Endodermal cell (in vitro differentiated cells): Measurements from ENCODE around the gene DYNC1H1. TPM values are rescaled to one million over a fixed set of nuclear protein-coding genes. Genes with fewer than 3 reads are reported as not detected.

ENCODE experiments used
- DNase-seq: peaks from one replicate; pipeline ENCODE4 v3.0.0-alpha.2; 2017
- H3K27ac ChIP-seq: 2 replicates; pipeline ENCODE4 v1.5.1; 2013; ENCODE audit warnings: mild to moderate bottlenecking, low read depth, low read length, moderate library complexity
- H3K27me3 ChIP-seq: 2 replicates; pipeline ENCODE4 v1.6.1; 2013; ENCODE audit warnings: mild to moderate bottlenecking, low read length, moderate library complexity; ENCODE audit not compliant: insufficient read depth, control insufficient read depth, poor library complexity, severe bottlenecking
- H3K36me3 ChIP-seq: 2 replicates; pipeline ENCODE4 v1.7.0; 2013; ENCODE audit warnings: mild to moderate bottlenecking, low read length, moderate library complexity; ENCODE audit not compliant: control insufficient read depth, insufficient read depth
- H3K4me1 ChIP-seq: one replicate; pipeline ENCODE4 v1.7.0; 2013; ENCODE audit warnings: low read length; ENCODE audit not compliant: control insufficient read depth, insufficient read depth
- H3K4me3 ChIP-seq: 2 replicates; pipeline ENCODE4 v1.5.1; 2013; ENCODE audit warnings: mild to moderate bottlenecking, low read length, moderate library complexity
- H3K9ac ChIP-seq: 2 replicates; pipeline ENCODE4 v1.6.1; 2013; ENCODE audit warnings: mild to moderate bottlenecking, low read length, moderate library complexity; ENCODE audit not compliant: poor library complexity, severe bottlenecking; ENCODE audit errors: extremely low read depth
- H3K9me3 ChIP-seq: 2 replicates; pipeline ENCODE4 v1.6.1; 2013; ENCODE audit warnings: mild to moderate bottlenecking, low read length, moderate library complexity; ENCODE audit not compliant: control insufficient read depth
- H3K27ac Mint-ChIP-seq: 2 replicates; pipeline ENCODE4 v1.8.0; 2020; ENCODE audit warnings: mixed read lengths
- H3K27me3 Mint-ChIP-seq: 2 replicates; pipeline ENCODE4 v1.8.0; 2021; ENCODE audit warnings: mild to moderate bottlenecking, mixed read lengths; ENCODE audit not compliant: insufficient read depth
- H3K36me3 Mint-ChIP-seq: 2 replicates; pipeline ENCODE4 v1.8.0; 2020; ENCODE audit warnings: low read depth, mixed read lengths
- H3K4me1 Mint-ChIP-seq: 2 replicates; pipeline ENCODE4 v1.8.0; 2020; ENCODE audit warnings: mixed read lengths
- H3K4me3 Mint-ChIP-seq: 2 replicates; pipeline ENCODE4 v1.8.0; 2020; ENCODE audit warnings: mild to moderate bottlenecking, moderate library complexity, mixed read lengths
- H3K9me3 Mint-ChIP-seq: 2 replicates; pipeline ENCODE4 v1.8.0; 2020; ENCODE audit warnings: mild to moderate bottlenecking, mixed read lengths
- WGBS, 2 experiments: methylation state at CpG; one replicate each; pipeline versions ENCODE4 v1.1.5 to v1.1.7; 2013; ENCODE audit warnings: missing lambda C conversion rate in 2 of 2, mixed read lengths in 1 of 2; ENCODE audit not compliant: insufficient coverage in 1 of 2, insufficient read length in 1 of 2; 5-methylcytosine and 5-hydroxymethylcytosine counted together
- total RNA-seq, 2 donors: library from RNA; stranded (reverse); fragmentation: NEBNext Ultra II Directional in 1 of 2; extraction: Animal tissue kit (Norgen Biotek cat#: 25700) in 1 of 2; gene quantifications; 2 replicates in 1 of 2; 3 replicates in 1 of 2; pipeline ENCODE4 v1.2.1, GENCODE V29; 2021
- TF ChIP-seq, protein P1 (sequence below): fragments of 200-600 bp; sonication (generic); conservative IDR thresholded peaks from 2 replicates; pipeline ENCODE4 v1.5.0; 2021; ENCODE audit warnings: antibody characterized with exemption, mild to moderate bottlenecking

DYNC1H1 gene
- total RNA-seq, 2 donors from 2014 or later = 438 to 443 TPM

DNA sequence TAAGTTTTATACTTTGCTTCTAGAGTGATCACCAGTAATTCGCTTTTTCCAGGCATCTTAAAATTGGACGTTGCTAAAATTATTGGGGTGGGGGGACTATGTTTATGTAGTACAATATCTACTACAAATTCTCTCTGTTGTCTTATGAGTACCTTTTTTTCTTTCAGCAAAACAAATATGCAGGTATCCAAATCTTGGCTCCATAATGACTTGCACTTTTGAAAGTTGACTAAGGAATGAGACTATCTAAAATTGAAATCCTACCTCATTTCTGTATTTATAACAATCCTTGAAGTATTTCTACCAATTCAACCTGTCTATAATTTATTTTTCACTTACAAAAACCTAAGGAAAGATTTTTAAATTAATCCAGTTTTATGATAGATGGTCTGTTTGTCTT lies 2.4 kb downstream of the DYNC1H1 start:
- TF ChIP-seq, protein P1, sequence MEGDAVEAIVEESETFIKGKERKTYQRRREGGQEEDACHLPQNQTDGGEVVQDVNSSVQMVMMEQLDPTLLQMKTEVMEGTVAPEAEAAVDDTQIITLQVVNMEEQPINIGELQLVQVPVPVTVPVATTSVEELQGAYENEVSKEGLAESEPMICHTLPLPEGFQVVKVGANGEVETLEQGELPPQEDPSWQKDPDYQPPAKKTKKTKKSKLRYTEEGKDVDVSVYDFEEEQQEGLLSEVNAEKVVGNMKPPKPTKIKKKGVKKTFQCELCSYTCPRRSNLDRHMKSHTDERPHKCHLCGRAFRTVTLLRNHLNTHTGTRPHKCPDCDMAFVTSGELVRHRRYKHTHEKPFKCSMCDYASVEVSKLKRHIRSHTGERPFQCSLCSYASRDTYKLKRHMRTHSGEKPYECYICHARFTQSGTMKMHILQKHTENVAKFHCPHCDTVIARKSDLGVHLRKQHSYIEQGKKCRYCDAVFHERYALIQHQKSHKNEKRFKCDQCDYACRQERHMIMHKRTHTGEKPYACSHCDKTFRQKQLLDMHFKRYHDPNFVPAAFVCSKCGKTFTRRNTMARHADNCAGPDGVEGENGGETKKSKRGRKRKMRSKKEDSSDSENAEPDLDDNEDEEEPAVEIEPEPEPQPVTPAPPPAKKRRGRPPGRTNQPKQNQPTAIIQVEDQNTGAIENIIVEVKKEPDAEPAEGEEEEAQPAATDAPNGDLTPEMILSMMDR = no peak
- Mint-ChIP-seq H3K9me3 (no peaks in the 10 kb centered on the region), H3K27me3 (peaks cover 21% of the 10 kb centered on the region), H3K36me3 (peaks cover 26% of the 10 kb centered on the region), H3K27ac (peak overlapping the region; percentile 60), H3K4me1 (peaks cover 15% of the 10 kb centered on the region), H3K4me3 (peak overlapping the region; percentile 85)
- H3K4me1 ChIP-seq = peaks cover 1% of the 10 kb centered on the region
- peaks cover 27% of the 10 kb centered on the region for H3K36me3 ChIP-seq
- H3K9me3 ChIP-seq = no peaks in the 10 kb centered on the region
- peak overlapping the region; percentile 90 for H3K4me3 ChIP-seq
- DNase-seq = no peak
- WGBS, 2 experiments = no CpG with 5 or more reads among the region's 2 CpGs
- H3K27ac ChIP-seq = no peak overlapping the region
- H3K9ac ChIP-seq = peak overlapping the region; percentile 85
- peaks cover 7% of the 10 kb centered on the region for H3K27me3 ChIP-seq

DNA sequence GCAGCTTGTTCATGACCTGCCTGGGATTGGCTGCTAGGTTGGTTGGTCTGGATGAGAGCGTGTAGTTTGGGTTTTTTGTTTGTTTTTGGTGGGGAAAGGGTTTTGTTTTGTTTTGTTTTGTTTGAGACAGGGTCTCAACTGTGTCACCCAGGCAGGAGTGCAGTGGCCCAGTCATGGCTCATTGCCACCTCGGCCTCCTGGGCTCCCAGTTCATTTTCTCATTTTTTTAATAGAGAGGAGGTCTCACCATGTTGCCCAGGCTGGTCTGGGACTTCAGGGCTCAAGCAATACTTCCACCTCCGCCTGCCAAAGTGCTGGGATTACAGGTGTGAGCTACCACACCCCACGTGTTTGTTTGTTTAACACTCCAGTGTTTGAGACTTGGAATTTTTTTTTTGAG lies 3.8 kb downstream of the DYNC1H1 start:
- H3K4me3 Mint-ChIP-seq = no peak overlapping the region
- 96% methylated on average over 3 to 4 of the region's 4 CpGs for WGBS, 2 experiments
- Histone ChIP-seq H3K27me3 (no peaks in the 10 kb centered on the region), H3K9me3 (no peaks in the 10 kb centered on the region), H3K36me3 (peaks cover 27% of the 10 kb centered on the region), H3K4me1 (peaks cover 5% of the 10 kb centered on the region), H3K9ac (no peak overlapping the region), H3K4me3 (peak overlapping the region; percentile 42), H3K27ac (no peak overlapping the region)
- peak overlapping the region; percentile 49 for H3K27ac Mint-ChIP-seq
- H3K4me1 Mint-ChIP-seq = peaks cover 21% of the 10 kb centered on the region
- H3K9me3 Mint-ChIP-seq = no peaks in the 10 kb centered on the region
- H3K36me3 Mint-ChIP-seq = peaks cover 26% of the 10 kb centered on the region
- no peak for DNase-seq
- peaks cover 8% of the 10 kb centered on the region for H3K27me3 Mint-ChIP-seq
- TF ChIP-seq, protein P1 = no peak

DNA sequence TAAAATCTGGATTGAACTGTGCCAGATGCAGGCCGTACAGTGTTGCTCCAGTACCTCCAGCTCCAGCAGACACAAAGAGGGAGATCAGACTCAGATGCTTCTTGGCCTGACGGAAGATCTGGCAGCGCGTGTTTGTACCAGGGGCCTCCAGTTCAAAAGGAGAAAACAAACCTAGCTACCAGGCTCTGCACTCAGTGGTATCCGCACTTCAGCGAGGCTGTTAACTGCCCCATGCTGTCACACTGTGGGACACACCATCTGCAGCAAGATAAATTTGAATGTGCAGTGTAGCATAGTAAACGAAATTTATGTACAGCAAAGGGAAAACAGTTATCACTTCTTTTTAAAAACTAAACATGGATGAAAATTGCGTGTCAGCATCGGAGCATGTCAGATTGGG lies 5.1 kb downstream of the DYNC1H1 start:
- H3K4me1 ChIP-seq = peaks cover 5% of the 10 kb centered on the region
- H3K9me3 ChIP-seq = no peaks in the 10 kb centered on the region
- TF ChIP-seq, protein P1 = no peak
- WGBS, 2 experiments = 86% methylated on average over 9 of the region's 9 CpGs
- Mint-ChIP-seq H3K4me1 (peaks cover 18% of the 10 kb centered on the region), H3K27me3 (no peaks in the 10 kb centered on the region), H3K27ac (peak overlapping the region; percentile 62), H3K9me3 (no peaks in the 10 kb centered on the region), H3K4me3 (no peak overlapping the region), H3K36me3 (peaks cover 26% of the 10 kb centered on the region)
- peaks cover 27% of the 10 kb centered on the region for H3K36me3 ChIP-seq
- H3K27ac ChIP-seq = no peak overlapping the region
- no peak overlapping the region for H3K4me3 ChIP-seq
- H3K27me3 ChIP-seq = no peaks in the 10 kb centered on the region
- no peak overlapping the region for H3K9ac ChIP-seq
- no peak for DNase-seq
